WTC11 (cell line): ENCODE measurements around the gene SCYGR4. TPM values are rescaled to one million over a fixed set of nuclear protein-coding genes. Genes with fewer than 3 reads are reported as not detected.

ENCODE experiments used
- ATAC-seq: fragments of 200-7000 bp; cut with Tn5 transposase; 2 replicates; pipeline ENCODE4 v1.10.0; 2021; ENCODE audit warnings: mild to moderate bottlenecking, moderate library complexity
- CTCF ChIA-PET: fragments of 300-600 bp; sonication (Branson Sonifier 250); formaldehyde crosslinking; loops from one replicate; lab custom pipeline; 2021; ENCODE audit warnings: antibody characterized with exemption; lab: Charles Lee
- POLR2A ChIA-PET: fragments of 350-600 bp; sonication (Branson Sonifier 250); formaldehyde crosslinking; loops from one replicate; lab custom pipeline; 2021; ENCODE audit warnings: antibody characterized with exemption; lab: Charles Lee
- DNase-seq: peaks from one replicate; pipeline ENCODE4 v3.0.0; 2021; ENCODE audit warnings: low spot score
- H3K27ac Mint-ChIP-seq: 2 replicates; pipeline ENCODE4 v1.8.0; 2021; ENCODE audit warnings: mixed read lengths
- H3K27me3 Mint-ChIP-seq: 2 replicates; pipeline ENCODE4 v1.8.0; 2021; ENCODE audit warnings: low read depth, mild to moderate bottlenecking, moderate library complexity, mixed read lengths
- H3K36me3 Mint-ChIP-seq: 2 replicates; pipeline ENCODE4 v1.8.0; 2021; ENCODE audit warnings: mixed read lengths
- H3K4me1 Mint-ChIP-seq: 2 replicates; pipeline ENCODE4 v1.8.0; 2022; ENCODE audit warnings: mixed read lengths
- H3K4me3 Mint-ChIP-seq: 2 replicates; pipeline ENCODE4 v1.8.0; 2021; ENCODE audit warnings: mild to moderate bottlenecking, moderate library complexity, mixed read lengths
- H3K9me3 Mint-ChIP-seq: 2 replicates; pipeline ENCODE4 v1.8.0; 2021; ENCODE audit warnings: mixed read lengths
- ATF6 ChIP-seq: sonication (generic); formaldehyde crosslinking; IDR thresholded peaks from 2 replicates; pipeline ENCODE4 v1.8.1; 2023; ENCODE audit warnings: mild to moderate bottlenecking, missing genetic modification reagents
- CBFB ChIP-seq: sonication (generic); formaldehyde crosslinking; IDR thresholded peaks from 2 replicates; pipeline ENCODE4 v1.8.1; 2022; ENCODE audit warnings: mild to moderate bottlenecking, low read depth, missing genetic modification reagents
- CTCF ChIP-seq: fragments of 200-600 bp; IDR thresholded peaks from 2 replicates; pipeline ENCODE4 v1.8.0; 2022; ENCODE audit warnings: antibody characterized with exemption
- ELF4 ChIP-seq: sonication (generic); formaldehyde crosslinking; IDR thresholded peaks from 2 replicates; pipeline ENCODE4 v1.8.1; 2022; ENCODE audit warnings: low read depth, mild to moderate bottlenecking, moderate library complexity, missing genetic modification reagents
- ERG ChIP-seq: fragments of 250-450 bp; sonication (Bioruptor Pico); IDR thresholded peaks from 2 replicates; pipeline ENCODE4 v1.8.0; 2021; ENCODE audit warnings: mild to moderate bottlenecking
- ESRRA ChIP-seq: sonication (generic); formaldehyde crosslinking; IDR thresholded peaks from 2 replicates; pipeline ENCODE4 v1.8.1; 2022; ENCODE audit warnings: mild to moderate bottlenecking, missing genetic modification reagents, borderline replicate concordance
- FOXJ3 ChIP-seq: sonication (generic); formaldehyde crosslinking; IDR thresholded peaks from 2 replicates; pipeline ENCODE4 v1.9.0; 2021; ENCODE audit warnings: missing genetic modification reagents, mild to moderate bottlenecking, borderline replicate concordance
- FOXP1 ChIP-seq: sonication (generic); formaldehyde crosslinking; IDR thresholded peaks from 2 replicates; pipeline ENCODE4 v1.8.0; 2022; ENCODE audit warnings: missing genetic modification reagents, mild to moderate bottlenecking, moderate library complexity, borderline replicate concordance
- GRHL2 ChIP-seq: fragments of 250-450 bp; sonication (Bioruptor Pico); IDR thresholded peaks from 2 replicates; pipeline ENCODE4 v1.8.0; 2022; ENCODE audit warnings: mild to moderate bottlenecking, moderate library complexity; ENCODE audit not compliant: insufficient replicate concordance, severe bottlenecking
- MYBL2 ChIP-seq: sonication (generic); formaldehyde crosslinking; IDR thresholded peaks from 2 replicates; pipeline ENCODE4 v1.8.1; 2023; ENCODE audit warnings: mild to moderate bottlenecking, moderate library complexity, missing genetic modification reagents
- SP1 ChIP-seq: sonication (generic); formaldehyde crosslinking; conservative IDR thresholded peaks from 2 replicates; pipeline ENCODE4 v1.8.1; 2022; ENCODE audit warnings: missing genetic modification reagents
- STAT6 ChIP-seq: sonication (generic); formaldehyde crosslinking; conservative IDR thresholded peaks from 2 replicates; pipeline ENCODE4 v1.8.1; 2023; ENCODE audit warnings: mild to moderate bottlenecking, low read depth, missing genetic modification reagents, moderate library complexity
- TCF7 ChIP-seq: sonication (generic); formaldehyde crosslinking; IDR thresholded peaks from 2 replicates; pipeline ENCODE4 v1.8.0; 2022; ENCODE audit warnings: mild to moderate bottlenecking, low read depth, missing genetic modification reagents, moderate library complexity
- TP53 ChIP-seq: sonication (generic); formaldehyde crosslinking; IDR thresholded peaks from 2 replicates; pipeline ENCODE4 v1.8.1; 2023; ENCODE audit warnings: mild to moderate bottlenecking, missing genetic modification reagents
- ZBTB43 ChIP-seq: sonication (generic); formaldehyde crosslinking; IDR thresholded peaks from 2 replicates; pipeline ENCODE4 v1.8.1; 2023; ENCODE audit warnings: mild to moderate bottlenecking, missing genetic modification reagents
- ZNF232 ChIP-seq: sonication (generic); formaldehyde crosslinking; IDR thresholded peaks from 2 replicates; pipeline ENCODE4 v1.8.0; 2022; ENCODE audit warnings: mild to moderate bottlenecking, missing genetic modification reagents
- ZNF317 ChIP-seq: sonication (generic); formaldehyde crosslinking; IDR thresholded peaks from 2 replicates; pipeline ENCODE4 v1.8.1; 2023; ENCODE audit warnings: low read depth, mild to moderate bottlenecking, moderate library complexity, missing genetic modification reagents, borderline replicate concordance
- ZNF396 ChIP-seq: fragments of 250-450 bp; sonication (Bioruptor Pico); IDR thresholded peaks from 2 replicates; pipeline ENCODE4 v1.8.0; 2021; ENCODE audit warnings: mild to moderate bottlenecking, moderate library complexity, borderline replicate concordance
- total RNA-seq: library from RNA; stranded (reverse); gene quantifications from 3 replicates; pipeline ENCODE4 v1.2.3, GENCODE V29; 2021

Gene SCYGR4
- total RNA-seq, 1 experiment from 2014 or later: not detected

GRCh38 chr2:227626580-227627151 lies 9.4 kb downstream of the SCYGR4 start:
- CTCF ChIA-PET: no interaction called here
- no peaks in the 10 kb centered on the region for H3K27me3 Mint-ChIP-seq
- no peaks in the 10 kb centered on the region for H3K4me1 Mint-ChIP-seq
- TF ChIP-seq CBFB (CRISPR knock-in tag) (no peak), ATF6 (CRISPR knock-in tag) (no peak), STAT6 (CRISPR knock-in tag) (no peak), ZNF232 (no peak), SP1 (no peak), MYBL2 (CRISPR knock-in tag) (no peak), TCF7 (CRISPR knock-in tag) (no peak)
- TF ChIP-seq, all 79 proteins: peak for 0
- no peak overlapping the region for H3K4me3 Mint-ChIP-seq
- no peak for DNase-seq
- POLR2A ChIA-PET: interaction anchor here (0.5 kb wide), 1 partner anchor 12 kb away, joined by 9 read pairs; no protein-coding TSS in a partner anchor
- no peak for ATAC-seq
- no peak overlapping the region for H3K27ac Mint-ChIP-seq
- H3K36me3 Mint-ChIP-seq: no peaks in the 10 kb centered on the region
- H3K9me3 Mint-ChIP-seq: peaks cover 3% of the 10 kb centered on the region

- POLR2A ChIA-PET: no interaction called here
Measured at GRCh38 chr2:227627769-227628168, 10.5 kb downstream of the SCYGR4 start.

More at GRCh38 chr2:227627769-227628168, 10.5 kb downstream of the SCYGR4 start:
- ATAC-seq: no peak
- CTCF ChIA-PET: interaction anchor here (1.1 to 1.2 kb wide), 2 partner anchors 15 to 31 kb away, joined by 3 to 6 read pairs; no protein-coding TSS in a partner anchor
- no peaks in the 10 kb centered on the region for H3K4me1 Mint-ChIP-seq
- no peak for DNase-seq
- H3K27ac Mint-ChIP-seq: no peak overlapping the region
- H3K9me3 Mint-ChIP-seq: no peaks in the 10 kb centered on the region; the same call in 1 of the 2 replicates
- no peaks in the 10 kb centered on the region for H3K27me3 Mint-ChIP-seq
- TF ChIP-seq FOXJ3 (CRISPR knock-in tag) (no peak), ZNF317 (no peak), GRHL2 (no peak), ELF4 (CRISPR knock-in tag) (no peak), ZBTB43 (CRISPR knock-in tag) (no peak), ZNF396 (CRISPR knock-in tag) (no peak), TP53 (CRISPR knock-in tag) (no peak), FOXP1 (CRISPR knock-in tag) (no peak), CTCF (no peak), ESRRA (CRISPR knock-in tag) (no peak), ERG (CRISPR knock-in tag) (no peak)
- H3K4me3 Mint-ChIP-seq: no peak overlapping the region
- H3K36me3 Mint-ChIP-seq: no peaks in the 10 kb centered on the region
